ENCODE results near the gene SPATS2. TPM values are rescaled to one million over a fixed set of nuclear protein-coding genes. Genes with fewer than 3 reads are reported as not detected.

Gene SPATS2
- total and polyA plus RNA-seq, 2 donors (not counting 1 experiment from before 2014, with no cell fraction given), result 11.3 to 21.5 TPM

- peak; percentile 83 for DNase-seq
- Mint-ChIP-seq H3K4me1 (peaks cover 52% of the 10 kb centered on the region), H3K27me3 (peaks cover 53% of the 10 kb centered on the region), H3K27ac (no peak overlapping the region), H3K9me3 (ENCODE audit: insufficient read depth) (no peaks in the 10 kb centered on the region), H3K4me3 (peak overlapping the region; percentile 90)
- H3K36me3 ChIP-seq (replicated peaks in 1 of 2; ENCODE audit: control extremely low read depth in 1 of 2, control insufficient read depth in 1 of 2, extremely low read depth in 1 of 2, insufficient read depth in 2 of 2, low read length in 1 of 2), result no peaks in the 10 kb centered on the region
- no peak overlapping the region for H3K27ac ChIP-seq (ENCODE audit: low read length in 2 of 2)
- peak; percentile 69 for ATAC-seq (ENCODE audit: low read depth)
- POLR2A ChIA-PET, result interaction anchor here (0.6 to 2.0 kb wide), 4 partner anchors 25 to 275 kb away, joined by 3 to 9 read pairs (median 4); partner anchors contain the start of gene TROAP
- peaks cover 57 to 61% of the 10 kb centered on the region in 2 donors for H3K4me1 ChIP-seq (ENCODE audit: control insufficient read depth in 2 of 2, insufficient read depth in 2 of 2, low read length in 2 of 2)
- whole genome bisulfite sequencing (ENCODE audit: insufficient coverage), result 15% methylated on average over 32 of the region's 37 CpGs
- CTCF ChIA-PET, result interaction anchor here (0.6 to 22.4 kb wide), 26 partner anchors 11 to 390 kb away, joined by 3 to 729 read pairs (median 4); partner anchors contain the start of genes ARF3, C1QL4, KCNH3 and PRPH
- peak overlapping the region; percentile 53 for H2AFZ ChIP-seq (ENCODE audit: insufficient read depth, low read depth, low read length, poor library complexity, severe bottlenecking)
- H3K79me2 ChIP-seq (ENCODE audit: control insufficient read depth, insufficient read depth, low read length), result no peaks in the 10 kb centered on the region
- H3K9me3 ChIP-seq (ENCODE audit: control extremely low read depth in 1 of 3, control insufficient read depth in 2 of 3, insufficient read depth in 1 of 3, low read length in 2 of 3), result peaks cover 0 to 31% (median 0%) of the 10 kb centered on the region in 3 donors
- peak overlapping the region; percentile 39 for H3K9ac ChIP-seq (ENCODE audit: low read length)
- H3K4me2 ChIP-seq (replicated peaks; ENCODE audit: low read depth, low read length, poor library complexity, severe bottlenecking), result peak overlapping the region; percentile 80
- intact Hi-C loops (cut with micrococcal nuclease), result loop anchor here (1.0 to 10.0 kb wide), 5 partner anchors 10 to 497 kb away; partner anchors contain the start of genes BCDIN3D, C1QL4 and DHH
- peaks cover 24% of the 10 kb centered on the region for H4K20me1 ChIP-seq (ENCODE audit: control insufficient read depth, insufficient read depth, low read length, poor library complexity, severe bottlenecking)
- H3K27me3 ChIP-seq (replicated peaks in 1 of 4; ENCODE audit: control extremely low read depth in 1 of 4, control insufficient read depth in 3 of 4, insufficient read depth in 4 of 4, low read length in 3 of 4), result peaks cover 0 to 83% (median 60%) of the 10 kb centered on the region in 4 experiments
- peak overlapping the region; percentile 11 to 61 (median 39) for H3K4me3 ChIP-seq (ENCODE audit: control extremely low read depth in 1 of 5, extremely low read depth in 1 of 5, insufficient read depth in 1 of 5, low read depth in 2 of 5, low read length in 4 of 5)
- TF ChIP-seq, protein P1, sequence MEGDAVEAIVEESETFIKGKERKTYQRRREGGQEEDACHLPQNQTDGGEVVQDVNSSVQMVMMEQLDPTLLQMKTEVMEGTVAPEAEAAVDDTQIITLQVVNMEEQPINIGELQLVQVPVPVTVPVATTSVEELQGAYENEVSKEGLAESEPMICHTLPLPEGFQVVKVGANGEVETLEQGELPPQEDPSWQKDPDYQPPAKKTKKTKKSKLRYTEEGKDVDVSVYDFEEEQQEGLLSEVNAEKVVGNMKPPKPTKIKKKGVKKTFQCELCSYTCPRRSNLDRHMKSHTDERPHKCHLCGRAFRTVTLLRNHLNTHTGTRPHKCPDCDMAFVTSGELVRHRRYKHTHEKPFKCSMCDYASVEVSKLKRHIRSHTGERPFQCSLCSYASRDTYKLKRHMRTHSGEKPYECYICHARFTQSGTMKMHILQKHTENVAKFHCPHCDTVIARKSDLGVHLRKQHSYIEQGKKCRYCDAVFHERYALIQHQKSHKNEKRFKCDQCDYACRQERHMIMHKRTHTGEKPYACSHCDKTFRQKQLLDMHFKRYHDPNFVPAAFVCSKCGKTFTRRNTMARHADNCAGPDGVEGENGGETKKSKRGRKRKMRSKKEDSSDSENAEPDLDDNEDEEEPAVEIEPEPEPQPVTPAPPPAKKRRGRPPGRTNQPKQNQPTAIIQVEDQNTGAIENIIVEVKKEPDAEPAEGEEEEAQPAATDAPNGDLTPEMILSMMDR (IDR thresholded peaks at IDR 0.05), result peak; percentile 99
- no peak for TF ChIP-seq EZH2 (IDR thresholded peaks at IDR 0.05; ENCODE audit: borderline replicate concordance, insufficient read depth, low read depth, low read length, poor library complexity, severe bottlenecking)
These were observed 19.7 kb upstream of the SPATS2 start for GRCh38 chr12:49347311-49348193.
